NCI-H2196 treated with DMSO at 0.1 percent for 48 hours (cell line): ENCODE measurements around the gene NPW.

Experiments
- DNase-seq: peaks from one replicate; lab custom pipeline; 2025; ENCODE audit not compliant: unreplicated experiment; lab: John Stamatoyannopoulos, UW

Gene NPW

DNA sequence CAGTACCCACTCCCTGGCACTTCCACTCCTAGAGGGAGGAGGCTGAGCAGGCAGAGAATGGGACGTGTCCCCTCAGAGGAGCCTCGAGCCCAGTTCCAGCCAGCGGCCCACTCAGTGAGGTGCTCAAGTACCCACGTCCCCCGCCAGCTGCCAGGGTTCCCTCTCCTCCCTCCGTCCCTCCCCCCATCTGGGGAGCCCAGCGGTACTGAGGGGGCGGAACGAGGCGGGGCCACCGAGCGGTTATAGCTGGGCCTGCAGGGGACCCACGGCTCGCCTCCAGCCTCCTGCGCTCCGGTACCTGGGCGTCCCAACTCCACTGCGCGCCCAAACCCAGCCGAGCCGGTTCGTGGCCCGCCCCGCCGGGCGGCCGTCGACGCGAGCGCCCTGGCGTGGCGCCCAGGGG is at the start of gene NPW:
Gene NPW, plus strand, starts transcription at position 268 of the 403 bp plus-strand sequence.
- no peak for DNase-seq

DNA sequence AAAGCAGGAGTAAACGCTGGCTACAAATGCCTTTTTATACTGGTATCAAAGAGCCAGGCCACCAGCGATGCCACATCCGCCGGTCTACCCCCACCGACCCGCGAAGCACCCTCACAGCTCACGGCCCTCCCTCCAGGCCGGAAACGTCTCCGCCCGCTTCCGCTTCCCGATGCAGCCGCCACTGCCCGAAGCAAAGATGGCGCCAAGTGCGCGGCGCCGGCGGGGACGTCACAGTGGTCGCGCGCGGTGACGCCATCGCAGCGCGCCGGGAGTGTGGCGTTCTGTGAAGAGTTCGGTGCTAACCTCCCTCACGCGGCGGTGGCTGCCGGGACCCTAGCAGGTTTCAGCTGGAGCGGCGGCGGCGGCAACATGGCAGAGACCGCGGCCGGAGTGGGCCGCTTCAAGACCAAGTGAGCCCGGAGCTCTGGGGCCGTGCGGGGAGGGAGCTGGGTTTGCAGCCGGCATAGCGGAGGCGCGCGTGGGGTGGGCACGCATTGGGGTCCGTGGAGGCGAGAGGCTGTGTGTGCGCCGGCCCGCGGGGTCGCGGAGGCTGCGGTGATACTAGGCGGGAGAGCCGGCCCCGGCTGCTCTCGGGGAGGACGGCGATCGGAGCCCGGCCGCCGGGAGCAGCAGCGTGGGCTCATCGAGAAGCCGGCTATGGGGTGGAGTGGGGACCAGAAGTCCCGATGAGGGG is 47.6 kb upstream of the NPW start, which contains the start of gene TBL3:
Gene TBL3, plus strand, starts transcription at position 258 of the 694 bp plus-strand sequence. Its CDS starts 112 bp downstream, at position 370.
- peak; percentile 80 for DNase-seq

DNA sequence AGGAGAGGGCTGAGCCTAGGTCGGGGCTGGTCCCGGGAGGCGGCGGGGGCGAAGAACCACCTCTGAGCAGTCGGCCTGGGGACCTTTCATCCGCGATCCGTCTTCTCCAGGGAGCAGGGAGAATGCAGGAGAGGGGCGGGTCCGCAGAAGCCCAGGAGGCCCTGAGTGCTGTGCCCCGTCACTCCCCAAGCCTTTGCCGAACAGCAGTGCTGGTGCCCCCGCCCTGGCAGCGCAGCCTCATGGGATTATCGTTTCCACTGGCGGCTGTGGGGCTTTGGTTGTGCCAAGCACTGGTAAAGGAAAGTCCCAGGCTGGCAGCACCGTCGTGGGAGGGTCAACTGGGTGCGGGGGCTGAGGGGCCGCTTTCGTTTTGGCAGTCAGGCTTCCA is 47.1 kb upstream of the NPW start:
- DNase-seq, result no peak

DNA sequence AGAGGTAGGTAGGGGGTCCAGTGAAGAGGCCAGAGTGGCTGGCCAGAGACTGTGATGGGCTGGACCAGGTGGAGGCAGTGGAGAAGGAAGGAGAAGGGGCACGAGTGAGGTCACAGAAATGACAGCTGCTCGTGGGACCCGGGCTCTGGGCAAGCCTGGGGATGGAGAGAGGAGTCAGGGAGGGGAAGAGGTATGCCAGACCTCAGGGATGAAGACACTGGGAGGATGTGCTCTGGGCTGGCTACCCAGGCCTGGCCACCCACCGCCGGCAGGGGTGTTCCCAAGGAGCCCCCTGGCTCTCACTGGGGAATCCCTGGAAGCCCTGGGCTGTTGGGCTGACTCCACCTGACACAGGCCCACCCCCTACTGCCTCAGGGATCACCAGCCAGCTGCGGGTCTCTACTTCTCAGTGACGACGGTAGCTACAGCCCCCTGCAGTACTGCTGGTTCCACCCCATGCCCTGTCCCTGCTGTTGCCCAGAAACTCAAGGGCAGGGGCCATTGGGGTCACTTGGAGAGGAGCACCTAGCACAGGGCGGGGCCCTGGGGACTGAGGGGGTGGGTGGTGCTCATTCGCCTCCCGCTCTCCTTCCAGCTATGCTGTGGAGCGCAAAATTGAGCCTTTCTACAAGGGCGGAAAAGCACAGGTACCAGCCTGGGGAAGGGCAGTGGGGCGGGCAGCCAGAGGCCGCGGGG is 46.0 kb upstream of the NPW start:
- DNase-seq, result no peak

DNA sequence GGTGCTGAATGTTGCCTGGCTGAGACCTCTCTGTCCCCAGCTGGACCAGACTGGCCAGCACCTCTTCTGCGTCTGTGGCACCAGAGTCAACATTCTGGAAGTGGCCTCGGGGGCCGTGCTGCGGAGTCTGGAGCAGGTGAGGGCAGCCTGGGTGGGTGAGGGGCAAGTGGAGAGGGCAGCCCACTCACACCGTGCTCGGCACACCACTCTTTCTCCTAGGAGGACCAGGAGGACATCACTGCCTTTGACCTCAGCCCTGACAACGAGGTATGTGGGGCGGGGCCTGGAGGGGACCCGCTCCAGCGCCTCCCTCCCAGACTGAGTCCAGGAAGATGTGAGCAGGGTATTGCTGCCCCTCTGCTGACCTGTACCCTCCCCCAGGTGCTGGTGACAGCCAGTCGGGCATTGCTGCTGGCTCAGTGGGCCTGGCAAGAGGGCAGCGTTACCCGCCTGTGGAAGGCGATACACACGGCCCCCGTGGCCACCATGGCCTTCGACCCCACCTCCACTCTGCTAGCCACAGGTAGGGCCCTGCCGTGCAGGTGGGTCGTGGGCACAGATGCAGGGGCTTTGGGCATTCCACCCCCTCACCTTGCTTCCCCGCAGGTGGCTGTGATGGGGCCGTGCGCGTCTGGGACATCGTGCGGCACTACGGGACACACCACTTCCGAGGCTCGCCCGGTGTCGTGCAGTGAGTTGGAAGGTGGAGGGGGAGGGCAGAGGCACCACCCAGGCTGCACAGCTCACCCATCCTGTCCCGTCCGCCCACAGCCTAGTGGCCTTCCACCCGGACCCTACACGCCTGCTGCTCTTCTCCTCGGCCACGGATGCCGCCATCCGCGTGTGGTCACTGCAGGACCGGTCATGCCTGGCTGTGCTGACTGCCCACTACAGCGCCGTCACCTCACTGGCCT is 45.2 kb upstream of the NPW start:
- no peak for DNase-seq

DNA sequence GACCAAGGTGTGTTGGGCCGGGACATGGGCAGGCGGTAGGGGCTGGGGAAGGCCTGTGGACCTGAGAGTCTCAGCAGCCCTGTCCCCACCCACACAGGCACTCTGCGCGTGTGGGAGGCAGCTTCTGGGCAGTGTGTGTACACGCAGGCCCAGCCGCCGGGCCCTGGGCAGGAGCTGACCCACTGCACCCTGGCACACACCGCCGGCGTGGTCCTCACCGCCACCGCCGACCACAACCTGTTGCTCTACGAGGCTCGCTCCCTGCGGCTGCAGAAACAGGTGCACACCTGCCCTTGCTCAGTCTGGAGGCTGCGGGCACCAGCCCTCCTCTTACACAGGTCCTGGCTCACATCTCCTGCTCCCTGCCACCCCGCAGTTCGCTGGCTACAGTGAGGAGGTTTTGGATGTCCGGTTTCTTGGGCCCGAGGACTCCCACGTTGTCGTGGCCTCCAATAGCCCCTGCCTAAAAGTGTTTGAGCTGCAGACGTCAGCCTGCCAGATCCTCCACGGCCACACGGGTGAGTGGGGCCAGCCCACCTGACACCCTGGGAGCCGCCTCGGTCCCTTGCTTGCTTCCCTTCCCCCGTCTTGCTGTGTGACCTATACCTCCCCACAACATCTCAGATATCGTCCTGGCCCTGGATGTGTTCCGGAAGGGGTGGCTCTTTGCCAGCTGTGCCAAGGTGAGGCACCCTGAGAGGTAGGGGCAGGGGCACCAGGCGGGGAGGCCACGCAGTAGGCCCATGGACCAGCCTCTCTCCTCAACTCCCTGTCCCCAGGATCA is 44.0 kb upstream of the NPW start:
- no peak for DNase-seq

DNA sequence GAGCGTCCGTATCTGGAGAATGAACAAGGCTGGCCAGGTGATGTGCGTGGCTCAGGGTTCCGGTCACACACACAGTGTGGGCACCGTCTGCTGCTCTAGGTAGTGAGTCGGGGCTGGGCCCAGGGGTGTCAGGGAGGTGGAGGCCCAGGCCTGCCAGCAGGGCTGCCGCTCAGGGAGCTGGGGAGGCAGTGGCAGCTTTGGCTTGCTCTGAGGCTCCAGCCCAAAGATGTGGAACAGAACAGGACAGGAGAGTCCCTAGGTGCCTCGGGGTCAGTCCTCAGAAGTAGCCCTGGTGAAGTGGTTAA is 43.4 kb upstream of the NPW start:
- no peak for DNase-seq

DNA sequence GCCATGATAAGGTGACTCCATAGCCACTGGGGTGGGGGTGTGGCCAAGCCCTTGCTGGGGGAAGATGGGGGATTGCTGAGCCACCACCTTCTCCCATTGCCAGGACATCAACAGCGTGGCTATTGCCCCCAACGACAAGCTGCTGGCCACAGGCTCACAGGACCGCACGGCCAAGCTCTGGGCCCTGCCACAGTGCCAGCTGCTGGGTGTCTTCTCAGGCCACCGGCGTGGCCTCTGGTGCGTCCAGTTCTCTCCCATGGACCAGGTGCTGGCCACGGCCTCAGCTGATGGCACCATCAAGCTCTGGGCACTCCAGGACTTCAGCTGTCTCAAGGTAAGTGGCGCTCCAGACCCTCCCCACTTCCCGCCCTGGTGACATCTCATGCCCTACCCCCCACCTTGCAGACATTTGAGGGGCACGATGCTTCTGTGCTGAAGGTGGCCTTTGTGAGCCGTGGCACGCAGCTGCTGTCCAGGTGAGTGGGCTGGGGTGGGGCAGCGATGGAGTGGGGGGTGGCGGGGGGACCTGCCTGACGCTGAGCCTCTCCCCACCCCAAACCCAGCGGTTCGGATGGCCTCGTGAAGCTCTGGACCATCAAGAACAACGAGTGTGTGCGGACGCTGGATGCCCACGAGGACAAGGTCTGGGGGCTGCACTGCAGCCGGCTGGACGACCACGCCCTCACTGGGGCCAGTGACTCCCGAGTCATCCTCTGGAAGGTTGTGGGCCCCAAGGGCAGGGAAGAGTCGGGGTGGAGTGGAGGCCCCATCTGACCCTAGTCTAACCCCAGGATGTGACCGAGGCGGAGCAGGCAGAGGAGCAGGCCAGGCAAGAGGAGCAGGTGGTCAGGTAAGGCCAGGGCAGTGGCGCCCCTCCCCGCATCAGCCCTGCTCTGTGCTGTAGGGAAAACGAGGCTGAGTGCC is 42.4 kb upstream of the NPW start:
- no peak for DNase-seq

DNA sequence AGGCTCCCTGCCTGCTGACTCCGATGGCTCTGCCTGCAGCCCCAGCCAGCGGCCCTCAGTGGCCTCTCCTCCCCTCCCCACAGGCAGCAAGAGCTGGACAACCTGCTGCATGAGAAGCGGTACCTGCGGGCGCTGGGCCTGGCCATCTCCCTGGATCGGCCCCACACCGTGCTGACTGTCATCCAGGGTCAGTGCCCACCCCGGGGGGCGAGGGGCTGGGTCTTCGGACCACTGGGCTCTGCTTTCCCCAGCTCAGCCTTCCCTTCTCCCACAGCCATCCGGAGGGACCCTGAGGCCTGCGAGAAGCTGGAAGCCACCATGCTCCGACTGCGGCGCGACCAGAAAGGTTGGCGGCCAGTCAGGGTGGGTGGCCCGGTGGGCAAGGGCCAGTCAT is 41.7 kb upstream of the NPW start:
- no peak for DNase-seq

DNA sequence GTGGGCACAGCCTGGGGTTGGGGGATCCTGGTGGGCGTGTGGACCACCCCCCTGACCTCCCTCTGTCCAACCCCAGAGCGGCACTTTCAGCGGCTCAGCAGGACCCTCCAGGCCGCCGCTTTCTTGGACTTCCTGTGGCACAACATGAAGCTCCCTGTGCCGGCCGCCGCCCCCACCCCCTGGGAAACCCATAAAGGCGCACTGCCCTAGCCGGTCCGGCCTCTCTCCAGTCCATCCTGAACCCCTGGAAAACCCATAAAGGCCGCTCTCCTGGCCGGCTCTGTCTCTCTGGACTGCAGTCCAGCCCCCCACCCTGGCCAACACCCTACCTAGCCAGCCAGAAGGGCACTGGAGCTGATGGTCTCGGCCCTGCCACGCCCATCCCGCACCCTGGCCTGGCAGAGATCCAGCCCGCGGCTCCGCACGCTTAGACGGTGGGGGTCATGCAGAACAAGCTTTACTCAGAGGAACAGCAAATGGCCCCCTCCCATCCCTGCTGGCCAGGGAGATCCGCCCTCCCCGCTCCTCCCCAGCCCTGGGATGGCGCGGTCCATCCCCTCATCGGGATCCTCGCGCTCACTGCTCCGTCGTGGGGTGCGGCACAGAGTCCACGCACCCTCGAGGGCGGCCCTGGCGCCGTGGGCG is 41.0 kb upstream of the NPW start:
- DNase-seq, result no peak

DNA sequence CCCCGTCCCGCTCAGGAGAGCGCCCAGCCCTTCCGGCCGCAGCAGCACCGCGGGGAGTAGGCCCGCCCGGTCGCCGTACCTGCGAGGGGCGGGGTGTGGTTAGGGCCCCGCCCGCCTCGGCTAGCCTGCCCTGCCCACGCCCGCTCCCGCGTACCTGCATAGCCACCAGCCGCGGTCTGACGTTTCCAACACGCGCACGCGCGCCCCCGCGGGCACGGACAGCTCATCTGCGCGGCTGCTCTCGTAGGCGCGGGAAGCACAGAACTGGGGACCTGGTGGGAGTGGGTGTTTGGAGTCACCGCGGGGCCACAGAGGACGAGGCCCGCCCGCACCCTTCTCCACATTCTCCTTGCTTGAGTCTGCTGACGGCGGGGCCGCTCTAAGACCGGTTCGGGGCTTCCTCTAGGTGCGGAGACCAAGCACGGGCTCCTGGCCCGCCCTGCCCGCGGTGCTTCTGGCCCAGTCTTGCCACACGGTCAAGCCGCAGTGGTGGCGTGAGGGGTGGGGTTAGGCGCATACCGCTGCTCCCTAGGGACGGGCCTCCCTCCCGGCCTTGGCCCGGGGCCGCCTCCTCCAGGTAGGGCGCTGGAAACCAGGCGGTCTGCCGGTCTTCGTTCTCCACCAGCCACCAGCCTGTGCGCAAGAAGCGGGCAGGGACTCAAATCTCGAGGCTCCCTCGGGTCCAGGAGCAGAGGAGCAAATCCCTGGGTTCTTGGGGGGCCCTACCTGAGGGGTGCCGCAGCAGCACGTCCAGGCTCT is 40.1 kb upstream of the NPW start:
- peak; percentile 82 for DNase-seq

DNA sequence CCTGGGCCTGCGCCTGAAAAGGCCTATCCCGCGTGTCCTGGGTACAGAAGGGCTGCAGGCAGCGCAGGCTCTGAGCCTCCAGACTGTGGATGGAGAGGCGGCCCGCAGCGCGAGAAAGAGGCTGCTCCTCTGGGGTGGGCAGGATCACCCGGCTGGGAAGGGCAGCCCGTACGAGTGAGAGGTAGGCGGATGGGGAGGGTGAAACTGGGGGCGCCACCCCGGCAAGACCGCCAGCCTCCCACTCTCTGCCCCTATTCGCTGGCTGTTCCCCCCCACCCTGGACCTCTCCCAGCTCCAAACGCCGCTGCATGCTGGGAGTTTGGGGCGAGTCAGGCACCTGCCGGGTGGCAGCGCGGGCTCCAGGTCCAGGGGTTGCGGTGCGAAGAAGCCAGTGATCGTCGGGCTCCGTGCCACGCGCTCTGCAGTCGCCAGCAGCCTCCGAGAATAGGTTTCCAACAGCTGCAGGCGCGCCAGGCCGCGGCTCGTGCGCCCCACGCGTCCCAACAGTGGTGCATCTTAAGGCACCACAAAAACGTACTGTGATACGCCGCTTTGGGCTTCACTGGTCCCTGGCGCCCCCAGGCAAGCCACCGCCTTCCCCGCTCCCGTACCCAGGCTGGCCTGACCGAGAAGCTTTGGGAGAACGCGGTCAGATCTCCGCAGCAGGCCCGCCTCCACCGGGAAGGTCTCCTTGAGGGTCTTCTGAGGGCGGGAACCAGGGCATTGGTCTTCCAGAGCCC is 39.4 kb upstream of the NPW start:
- DNase-seq, result no peak

DNA sequence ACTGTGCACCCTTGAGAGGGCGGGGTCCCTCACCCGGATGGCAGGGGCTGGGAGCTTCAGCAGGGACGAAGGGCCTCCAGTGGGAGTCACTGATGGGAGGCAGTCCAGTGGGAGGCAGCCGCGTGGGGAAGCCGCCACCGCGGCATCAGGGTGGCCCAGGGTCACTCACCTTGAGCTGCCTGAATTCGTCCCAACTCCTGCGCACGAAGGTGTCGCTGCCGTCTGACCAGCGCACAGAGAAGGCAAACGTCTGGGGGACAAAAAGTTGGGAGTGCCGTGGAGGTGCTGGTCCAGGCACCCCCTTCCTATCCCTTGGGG is 38.9 kb upstream of the NPW start:
- DNase-seq, result no peak

DNA sequence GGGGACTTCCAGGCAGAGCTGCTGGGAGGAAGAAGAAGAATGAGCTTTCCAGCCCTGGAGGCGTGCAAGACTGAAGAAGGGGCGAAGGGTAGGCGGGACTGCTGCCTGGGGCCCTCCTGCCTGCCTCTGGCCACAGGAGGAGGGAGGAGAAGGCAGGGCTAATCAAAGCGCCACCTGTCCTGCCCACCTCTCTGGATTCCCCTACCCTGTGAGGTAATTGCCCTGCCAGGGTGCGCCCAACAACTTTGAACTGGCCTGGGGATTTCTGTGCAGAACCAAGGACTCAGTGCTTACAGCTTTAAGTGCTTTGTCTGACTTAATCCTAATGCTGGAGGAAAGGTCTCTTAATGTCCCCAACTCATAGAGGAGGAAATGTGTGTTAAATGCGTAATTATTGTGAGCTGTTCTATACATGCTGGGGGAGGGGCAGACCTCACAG is 38.2 kb upstream of the NPW start, which contains the start of gene NOXO1:
Gene NOXO1, minus strand, starts transcription at position 72 of the 439 bp plus-strand sequence. CDS start 290 bp downstream, outside the sequence.
- DNase-seq, result no peak

DNA sequence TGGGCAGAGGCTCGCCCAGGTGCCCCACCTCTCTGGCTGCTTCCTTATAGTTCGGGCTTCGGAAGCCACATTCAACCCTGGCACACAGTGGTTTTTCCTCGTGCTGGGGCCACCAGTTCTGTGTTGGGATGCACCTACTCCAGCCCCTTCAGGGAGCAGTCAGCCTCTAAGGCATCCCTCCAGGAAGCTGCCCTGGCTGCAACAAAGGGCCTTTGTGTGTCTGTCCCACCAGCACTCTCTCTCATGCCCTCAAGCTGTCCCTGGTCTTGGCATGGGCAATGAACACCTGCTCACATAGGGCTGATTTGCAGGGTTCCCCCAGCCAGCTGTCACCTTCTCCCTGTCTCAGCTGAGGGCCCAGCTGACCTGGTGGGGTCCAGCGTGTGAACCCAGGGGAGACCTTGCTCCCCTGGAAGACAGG is 37.6 kb upstream of the NPW start:
- DNase-seq, result peak; percentile 80

DNA sequence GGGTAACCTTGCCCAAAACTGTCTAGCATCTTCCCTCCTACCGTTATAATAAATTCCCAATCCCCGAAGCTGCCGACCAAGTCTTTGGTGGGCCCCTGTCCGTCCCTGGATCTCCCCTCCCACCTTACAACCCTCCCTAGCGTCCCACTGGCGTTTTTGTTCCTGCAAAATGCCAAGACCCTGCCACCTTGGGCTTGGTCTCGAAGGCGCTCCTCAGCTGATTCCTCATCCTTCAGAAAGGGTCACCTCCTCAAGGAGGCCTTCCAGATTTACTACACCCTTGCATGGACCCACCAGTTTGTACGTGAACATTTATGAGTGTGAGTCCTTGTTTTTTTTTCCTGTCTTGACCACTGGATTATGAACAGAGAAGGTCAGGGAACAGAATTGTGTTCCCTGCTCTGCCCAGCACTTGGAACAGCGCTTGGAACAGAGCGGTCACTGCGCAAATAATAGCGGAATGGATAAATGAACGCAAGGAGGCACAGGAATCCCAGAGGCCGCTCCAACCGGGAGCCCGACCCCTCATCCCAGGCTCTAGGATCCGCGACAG is 36.5 kb upstream of the NPW start:
- DNase-seq, result no peak

DNA sequence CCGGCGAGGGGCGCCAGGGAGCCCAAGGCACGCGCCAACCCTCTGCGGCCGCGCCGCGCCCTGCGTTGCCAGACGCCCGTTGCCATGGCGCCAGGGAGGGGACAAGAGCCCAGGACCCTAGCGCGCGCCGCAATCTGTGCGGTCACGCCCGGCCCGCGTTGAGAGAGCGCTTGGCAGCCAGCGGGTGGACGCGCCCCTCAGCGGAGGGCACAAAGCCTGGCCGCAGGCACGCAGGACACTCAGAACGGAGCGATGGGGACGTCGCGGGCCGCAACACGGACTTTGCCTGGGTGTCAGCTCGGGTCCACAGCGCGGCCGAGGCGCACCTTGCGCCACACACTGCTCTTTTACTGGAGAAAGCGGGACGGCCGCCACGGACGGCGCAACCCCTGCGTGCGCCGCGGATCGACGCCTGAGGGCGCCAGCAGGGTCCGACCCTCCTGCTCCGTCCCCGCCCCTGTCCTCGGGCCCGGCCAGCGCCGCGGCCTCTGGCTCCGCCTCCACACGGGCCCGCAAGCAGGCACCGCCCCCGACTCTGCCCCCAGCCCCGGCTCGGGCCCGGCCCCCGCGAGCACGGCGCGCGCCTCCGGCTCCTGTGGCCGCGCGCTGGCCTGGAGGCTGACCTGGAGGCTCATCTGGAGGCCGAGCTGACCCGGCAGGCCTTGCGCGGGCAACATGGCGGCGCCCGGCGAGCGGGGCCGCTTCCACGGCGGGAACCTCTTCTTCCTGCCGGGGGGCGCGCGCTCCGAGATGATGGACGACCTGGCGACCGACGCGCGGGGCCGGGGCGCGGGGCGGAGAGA is 35.8 kb upstream of the NPW start, which contains the start of gene GFER:
Gene GFER, plus strand, starts transcription at position 650 of the 803 bp plus-strand sequence. Its CDS starts 26 bp downstream, at position 676.
- peak; percentile 86 for DNase-seq
